NCI-H82 treated with DMSO at 0.1 percent for 48 hours (cell line): ENCODE results near the gene METAP1D.
"Not testable (repeated sequence)": the region's sequence is repeated elsewhere in the genome, so short reads cannot be mapped to it uniquely, and the experiment has no call there.

ENCODE experiments used
- DNase-seq: peaks from one replicate; lab custom pipeline; 2025; ENCODE audit not compliant: unreplicated experiment; lab: John Stamatoyannopoulos, UW

The METAP1D gene

DNA sequence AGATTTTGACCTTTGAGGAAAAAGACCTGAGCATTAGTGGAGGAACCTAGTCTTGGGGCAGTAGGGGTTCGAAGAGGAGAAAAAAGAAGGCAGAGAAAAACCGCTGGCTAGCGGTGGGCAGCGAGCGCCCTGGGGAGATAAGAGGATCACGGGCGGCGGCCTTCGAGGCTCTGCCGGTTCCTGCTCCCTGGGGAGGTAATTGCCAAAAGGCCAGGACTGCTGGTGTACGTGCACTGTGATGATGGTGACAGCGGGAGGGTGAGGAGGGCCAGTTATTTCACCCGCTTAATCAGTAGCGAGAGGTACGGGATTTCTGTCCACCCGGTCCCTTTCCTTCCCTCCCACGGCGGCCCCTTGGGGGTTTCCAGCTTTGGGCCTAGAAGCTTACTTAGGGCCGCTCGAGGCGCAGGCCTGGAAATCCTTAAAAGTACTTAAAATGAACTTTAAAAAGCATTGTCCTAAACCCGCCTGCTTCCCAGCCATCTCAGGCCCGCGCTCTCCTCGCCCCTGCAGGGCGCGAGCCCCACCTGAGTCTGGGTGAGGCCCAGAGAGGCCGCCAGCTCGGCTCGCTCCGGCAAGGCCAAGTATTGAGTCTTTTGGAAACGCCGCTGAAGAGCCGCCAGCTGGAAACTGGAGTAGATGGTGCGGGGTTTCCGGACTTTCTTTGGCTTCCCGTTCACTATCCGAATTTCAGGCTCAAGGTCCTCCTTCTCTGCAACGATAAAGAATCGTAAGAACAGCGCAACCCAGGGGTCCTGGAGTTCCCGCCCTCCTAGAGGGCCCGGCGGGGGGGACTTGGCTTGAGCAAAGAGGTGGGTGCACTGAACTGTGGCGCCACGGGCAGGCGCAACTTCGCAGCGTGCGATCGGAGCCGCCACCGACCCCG lies 101.4 kb downstream of the METAP1D start:
- no peak for DNase-seq

- no peak for DNase-seq
These were observed 102.2 kb downstream of the METAP1D start for GRCh38 chr2:172101821-172102390.

- DNase-seq = peak; percentile 91
These were observed 102.9 kb downstream of the METAP1D start, which contains the start of gene DLX2 for GRCh38 chr2:172102391-172103359. Gene DLX2 (minus strand): TSS chr2:172102900. CDS start chr2:172102538, 362 bp downstream.

- DNase-seq = peak; percentile 41
These were observed 103.9 kb downstream of the METAP1D start for GRCh38 chr2:172103471-172104272.

DNA sequence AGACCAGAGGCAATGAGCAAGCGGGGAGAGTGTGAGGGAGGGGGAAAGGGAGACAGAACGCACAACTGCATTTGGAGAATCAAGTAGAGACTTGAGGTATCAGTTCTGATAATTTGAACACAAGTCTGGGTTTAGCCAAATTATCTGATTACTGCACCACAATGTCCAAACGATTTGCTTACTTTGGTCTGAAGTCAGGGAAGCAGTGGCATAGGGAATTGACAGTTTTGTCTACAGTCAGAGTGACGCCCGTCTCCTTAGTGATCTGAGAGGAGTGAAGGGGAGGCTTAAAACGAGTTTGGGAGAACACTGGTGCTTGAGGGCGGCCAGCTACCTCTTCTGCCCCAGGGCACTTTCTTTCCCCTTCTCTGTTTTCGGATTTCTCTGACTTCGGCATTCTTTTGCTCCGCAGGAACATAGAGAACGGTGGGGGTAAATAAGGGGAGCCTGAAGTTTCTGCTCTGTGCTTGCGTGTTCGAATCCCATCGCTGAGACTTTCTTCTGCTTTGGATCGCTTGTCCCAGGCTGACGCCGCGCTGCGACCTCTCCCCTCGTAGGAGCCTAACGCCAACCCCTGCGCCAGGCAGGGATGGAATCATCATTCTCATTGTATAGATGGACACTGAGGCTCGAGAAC lies 105.8 kb downstream of the METAP1D start:
- no peak for DNase-seq

DNA sequence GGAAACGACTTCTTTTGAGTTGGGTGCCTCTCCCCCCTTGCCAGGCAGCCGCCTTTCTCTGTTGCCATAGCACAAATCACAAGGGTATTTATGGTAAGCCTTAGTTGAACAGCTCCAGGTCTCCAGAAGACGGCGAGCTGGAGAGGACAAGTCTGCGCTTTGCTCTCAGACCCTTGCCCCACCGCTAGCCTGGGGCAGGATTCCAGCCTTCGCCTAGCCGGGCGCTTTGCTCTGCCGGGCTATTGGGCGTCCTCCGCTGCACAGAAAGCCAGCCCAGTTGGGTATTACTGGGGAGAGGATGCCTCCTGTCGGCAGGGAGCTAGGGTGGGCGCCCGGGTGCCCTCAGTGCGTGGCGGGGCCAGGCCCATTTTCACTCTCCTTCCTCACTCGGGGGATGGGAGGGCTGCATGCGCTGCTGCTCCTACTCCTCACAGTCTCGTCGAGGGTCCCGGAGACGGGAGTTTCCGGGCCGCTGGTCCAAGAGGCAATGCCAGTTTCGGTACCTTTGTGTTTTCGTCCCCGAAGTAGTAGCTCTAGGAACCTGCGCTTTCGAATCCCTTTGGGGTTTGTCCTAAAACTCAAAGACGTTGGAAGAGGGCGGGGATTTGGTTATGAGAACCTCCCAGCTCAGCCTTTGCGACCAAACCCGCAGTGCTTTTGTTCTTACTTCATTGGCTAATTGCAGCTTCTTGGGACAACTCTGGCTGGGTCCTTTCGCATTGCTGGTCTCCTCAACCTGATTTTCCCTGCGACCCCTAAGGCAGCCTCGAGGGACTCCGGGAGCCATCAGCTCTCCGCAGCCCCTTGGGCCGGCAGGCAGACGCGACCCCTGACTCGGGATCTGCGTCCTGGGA lies 106.6 kb downstream of the METAP1D start:
- DNase-seq = no peak

DNA sequence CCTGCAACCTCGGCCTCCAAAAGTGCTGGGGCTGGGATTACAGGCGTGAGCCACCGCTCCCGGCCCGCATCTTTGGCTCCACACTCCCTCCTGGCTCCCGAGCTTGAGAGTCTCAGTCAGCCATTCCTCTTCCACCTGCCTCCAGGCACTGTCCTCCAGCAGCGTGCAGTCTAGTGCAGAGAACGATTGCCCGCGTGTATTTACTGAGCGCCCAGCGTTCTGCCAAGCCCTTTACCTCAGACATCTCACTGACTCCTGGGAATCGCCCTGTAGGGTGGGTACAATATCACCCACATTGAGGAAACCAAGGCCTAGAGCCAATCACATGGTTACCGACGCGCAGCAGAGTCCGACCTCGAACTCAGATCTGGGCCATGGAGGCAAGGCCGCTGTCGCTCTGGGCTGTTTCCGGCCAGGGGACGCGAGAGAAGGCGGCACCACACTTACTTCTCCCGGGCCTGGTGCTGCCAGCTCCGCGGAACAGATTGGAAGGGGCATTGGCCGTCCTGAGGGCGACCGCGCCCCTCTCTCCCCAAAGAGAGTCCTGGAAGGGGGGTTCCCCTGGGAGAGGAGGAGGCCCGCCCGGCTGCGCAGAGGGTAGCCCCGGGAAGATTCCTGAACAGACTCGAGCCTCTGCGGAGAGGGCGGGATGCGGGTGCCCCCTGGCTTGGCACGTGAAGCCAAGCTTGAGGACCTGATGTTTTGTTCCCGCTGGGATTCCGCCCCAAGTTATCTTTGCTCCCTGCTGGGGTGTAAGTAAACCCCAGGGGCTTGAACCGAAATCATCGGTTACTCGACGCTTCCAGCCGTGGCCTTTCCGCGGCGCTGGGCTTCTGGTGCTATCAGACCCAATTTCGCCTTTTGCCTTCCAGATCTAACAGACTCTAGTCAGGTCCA lies 108.2 kb downstream of the METAP1D start:
- no peak for DNase-seq

GRCh38 chr2:172108587-172108930 lies 108.8 kb downstream of the METAP1D start:
- no peak for DNase-seq

GRCh38 chr2:172109256-172109987 lies 109.7 kb downstream of the METAP1D start:
- DNase-seq = no peak

- DNase-seq = no peak
These were observed 110.4 kb downstream of the METAP1D start for GRCh38 chr2:172109988-172110811.

- DNase-seq = no peak
These were observed 113.9 kb downstream of the METAP1D start for GRCh38 chr2:172113617-172114016.

DNA sequence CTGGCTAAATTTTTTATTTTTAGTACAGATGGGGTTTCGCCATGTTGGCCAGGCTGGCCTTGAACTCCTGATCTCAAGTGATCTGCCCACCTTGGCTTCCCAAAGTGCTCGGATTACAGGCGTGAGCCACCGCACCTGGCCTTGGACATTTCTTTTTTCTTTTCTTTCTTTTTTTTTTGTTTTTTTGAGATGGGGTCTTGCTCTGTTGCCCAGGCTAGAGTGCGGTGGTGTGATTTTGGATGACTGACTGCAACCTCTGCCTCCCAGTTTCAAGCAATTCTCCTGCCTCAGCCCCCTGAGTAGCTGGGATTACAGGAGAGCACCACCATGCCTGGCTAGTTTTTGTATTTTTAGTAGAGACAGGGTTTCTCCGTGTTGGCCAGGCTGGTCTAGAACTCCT lies 114.4 kb downstream of the METAP1D start:
- DNase-seq = not testable (repeated sequence)

GRCh38 chr2:172114579-172114978 lies 114.8 kb downstream of the METAP1D start:
- no peak for DNase-seq

DNA sequence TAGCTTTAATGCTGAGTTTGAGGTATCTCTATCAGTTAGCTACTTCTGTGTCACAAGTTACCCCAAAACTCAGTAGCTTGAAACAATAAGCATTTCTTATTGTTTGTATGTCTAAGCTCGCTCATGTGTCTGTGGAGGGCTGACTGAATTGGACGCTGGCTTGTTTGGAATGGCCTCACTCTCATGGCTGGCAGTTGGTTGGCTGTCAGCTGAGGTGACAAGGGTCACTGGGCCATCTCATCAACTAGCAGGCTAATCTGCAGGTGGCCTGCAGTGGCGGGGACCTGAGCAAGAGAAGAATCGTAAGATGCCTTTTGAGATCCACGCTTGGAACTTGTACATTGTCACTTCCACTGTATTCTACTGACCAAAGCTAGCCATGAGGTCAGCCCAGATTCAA lies 116.4 kb downstream of the METAP1D start:
- no peak for DNase-seq

- no peak for DNase-seq
These were observed 119.3 kb downstream of the METAP1D start for GRCh38 chr2:172119089-172119488.

DNA sequence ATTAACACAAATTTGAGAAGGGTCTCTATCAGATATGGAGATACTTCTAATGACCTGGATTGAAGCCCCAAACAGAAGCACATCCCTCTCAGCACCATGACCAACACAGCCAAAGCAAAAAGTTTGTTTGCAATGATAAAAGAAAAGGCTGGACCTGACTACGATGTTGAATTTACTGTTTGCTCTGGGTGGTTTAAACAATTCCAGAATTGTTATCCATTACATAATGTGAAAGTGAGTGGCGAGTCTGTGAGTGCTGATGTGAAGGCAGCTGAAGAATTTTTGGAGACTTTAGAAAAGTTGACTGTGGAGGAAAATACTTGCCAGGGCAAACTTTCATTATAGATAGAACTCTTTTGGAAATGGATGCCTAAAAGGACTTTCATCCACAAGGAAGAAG lies 120.4 kb downstream of the METAP1D start:
- DNase-seq = no peak

DNA sequence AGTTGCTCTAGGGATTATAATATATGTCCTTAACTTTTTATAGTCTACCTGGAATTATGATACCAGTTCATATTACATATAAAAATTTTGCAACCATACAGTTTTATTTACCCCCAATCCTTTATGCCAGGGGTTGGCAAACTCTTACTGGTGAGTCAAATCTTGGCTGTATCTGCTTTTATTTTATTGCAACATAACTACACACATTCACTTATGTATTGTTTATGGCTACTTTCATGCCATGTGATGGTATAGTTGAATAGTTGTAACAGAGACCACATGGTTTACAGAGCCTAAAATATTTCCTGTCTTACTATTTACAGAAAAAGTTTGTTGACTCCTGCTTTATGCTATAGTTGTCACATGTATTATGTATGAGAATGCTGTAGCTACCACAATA lies 128.7 kb downstream of the METAP1D start:
- no peak for DNase-seq
